Adrenal gland (tissue), 12 donors: ENCODE data around the gene TP53I13. TPM values are rescaled to one million over a fixed set of nuclear protein-coding genes. Genes with fewer than 3 reads are reported as not detected.
A peak's percentile ranks its signal among the peaks of the same experiment; 100 is the strongest.

Source experiments
- DNase-seq, 7 donors: peaks; one replicate each; pipeline ENCODE4 v3.0.0-alpha.2; 2019 to 2020
- H3K27ac ChIP-seq, 5 donors: fragments of 200-600 bp; sonication (generic) in 4 of 5; 1 replicate in 3 of 5; 2 replicates in 2 of 5; pipeline versions ENCODE4 v1.5.1 to v1.8.0; 2016 to 2020; ENCODE audit warnings: mild to moderate bottlenecking in 1 of 5
- H3K27me3 ChIP-seq: fragments of 200-600 bp; 2 replicates; pipeline ENCODE4 v1.8.0; 2021
- H3K36me3 ChIP-seq, 2 donors: fragments of 200-600 bp; replicated peaks in 1 of 2; 1 replicate in 1 of 2; 2 replicates in 1 of 2; pipeline versions ENCODE4 v1.5.1 to v1.8.0; 2018 to 2022
- H3K4me1 ChIP-seq, 2 donors: fragments of 200-600 bp; replicated peaks in 1 of 2; 1 replicate in 1 of 2; 2 replicates in 1 of 2; pipeline versions ENCODE4 v1.5.1 to v1.8.0; 2018 to 2021
- H3K4me3 ChIP-seq, 4 donors: fragments of 200-600 bp; sonication (generic) in 3 of 4; one replicate each; pipeline ENCODE4 v1.5.1; 2016 to 2018
- H3K9me3 ChIP-seq, 3 donors: fragments of 200-600 bp; sonication (generic) in 1 of 3; replicated peaks in 1 of 3; 1 replicate in 2 of 3; 2 replicates in 1 of 3; pipeline versions ENCODE4 v1.5.1 to v1.8.0; 2016 to 2021
- POLR2A ChIP-seq, 2 donors: fragments of 450-650 bp; IDR thresholded peaks; one replicate each; pipeline ENCODE4 v1.6.1; 2017; ENCODE audit warnings: antibody characterized with exemption in 2 of 2, mild to moderate bottlenecking in 2 of 2, moderate library complexity in 1 of 2
- WGBS, 4 donors: extraction: QIAGEN DNeasy Blood & Tissue Kit in 2 of 4; methylation state at CpG; one replicate each; pipeline versions ENCODE4 v1.1.5 to v1.1.7; 2013 to 2017; 5-methylcytosine and 5-hydroxymethylcytosine counted together
- intact Hi-C, 2 donors: fragments of 100-400 bp; cut with DNase I; formaldehyde crosslinking; loops; one replicate each; pipeline versions ENCODE4 v1.14.1 to v1.15.0; 2022 to 2023
- polyA plus RNA-seq, 3 donors: library from polyadenylated mRNA; stranded (reverse); fragments of 200-250 nt in 2 of 3; fragments of 350-450 nt in 1 of 3; fragmentation: Illumina TruSeq in 1 of 3; extraction: RNeasy Lipid Tissue Mini Kit (QIAGEN cat#74804) in 1 of 3; gene quantifications; one replicate each; pipeline ENCODE4 v1.2.3, GENCODE V29; 2013 to 2014
- total RNA-seq, 9 donors: library from RNA; depleted of rRNA in 4 of 9; stranded (reverse); fragments of >200 nt in 4 of 9; fragments of 120-200 nt in 1 of 9; fragmentation: NEBNext Ultra II Directional in 1 of 9; extraction: Animal tissue kit (Norgen Biotek cat#: 25700) in 1 of 9; gene quantifications; one replicate each; pipeline versions ENCODE4 v1.1.0 to v1.2.4, GENCODE V29; 2013 to 2023
- TF ChIP-seq, protein P1 (sequence below), 6 experiments: fragments of 450-650 bp in 4 of 6; fragments of 200-600 bp in 2 of 6; sonication (generic) in 1 of 6; IDR thresholded peaks; 1 replicate in 5 of 6; 2 replicates in 1 of 6; pipeline versions ENCODE4 v1.5.1 to v1.8.0; 2016 to 2021; ENCODE audit warnings: antibody characterized with exemption in 6 of 6, mild to moderate bottlenecking in 2 of 6, moderate library complexity in 1 of 6
- donor health status: healthy with polysubstance abuse.
- donor health status: Bipolar disorder and iron deficiency.
- donor health status: DM: yes; HTN: yes; CAD: no.
- donor health status: DM: no; HTN: no; CAD: no.
- donor health status: DM: no; HTN: no; CAD: no.
- donor health status: DM: yes; HTN: yes; CAD: no.

TP53I13 gene
- total and polyA plus RNA-seq, 12 donors: 4.2 to 163 (median 45.2) TPM

DNA sequence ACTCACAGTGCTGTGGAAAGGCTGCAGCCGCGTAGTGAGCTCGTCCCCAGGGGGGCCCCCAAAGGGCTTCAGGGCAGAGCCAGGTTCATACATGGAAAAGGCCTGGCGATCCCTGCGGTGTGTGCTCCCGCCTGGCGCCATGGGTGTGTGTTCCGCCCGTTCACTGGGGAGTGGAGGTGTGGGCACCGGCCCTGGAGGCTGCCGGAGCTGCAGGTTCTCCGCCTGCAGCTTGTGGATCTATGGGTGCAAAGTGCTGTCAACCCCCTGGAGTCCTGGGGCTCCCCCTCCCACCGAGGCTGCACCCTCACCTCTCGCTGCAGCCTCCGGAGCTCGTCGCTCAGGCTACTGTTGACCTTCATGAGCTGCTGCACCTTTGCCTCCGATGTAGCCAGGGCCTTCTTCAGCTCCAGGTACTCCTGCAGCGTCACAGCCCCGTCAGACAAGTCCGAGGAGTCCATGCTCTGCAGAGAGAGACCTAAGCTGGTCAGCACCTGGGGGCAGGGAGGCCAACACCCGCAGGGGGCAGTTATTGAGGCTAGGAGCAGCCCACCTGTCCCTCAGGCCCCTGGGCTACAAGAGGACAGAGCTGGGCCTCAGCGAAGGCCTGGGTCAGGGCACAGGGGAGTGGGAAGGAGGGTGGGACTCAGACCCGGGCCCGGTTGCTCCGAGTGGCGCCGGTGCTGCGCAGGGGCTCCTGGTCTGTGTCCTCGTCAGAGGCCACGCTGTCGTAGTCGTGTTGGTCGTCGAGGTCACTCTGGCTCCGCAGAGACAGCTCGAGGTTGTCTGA, 7.9 kb downstream of the TP53I13 start:
- H3K36me3 ChIP-seq: peaks cover 0 to 52% of the 10 kb centered on the region in 2 donors
- intact Hi-C loops: loop anchor here in 1 of 2 donors (5.0 kb wide), 1 partner anchor 36 kb away; no protein-coding TSS in a partner anchor
- TF ChIP-seq, protein P1, sequence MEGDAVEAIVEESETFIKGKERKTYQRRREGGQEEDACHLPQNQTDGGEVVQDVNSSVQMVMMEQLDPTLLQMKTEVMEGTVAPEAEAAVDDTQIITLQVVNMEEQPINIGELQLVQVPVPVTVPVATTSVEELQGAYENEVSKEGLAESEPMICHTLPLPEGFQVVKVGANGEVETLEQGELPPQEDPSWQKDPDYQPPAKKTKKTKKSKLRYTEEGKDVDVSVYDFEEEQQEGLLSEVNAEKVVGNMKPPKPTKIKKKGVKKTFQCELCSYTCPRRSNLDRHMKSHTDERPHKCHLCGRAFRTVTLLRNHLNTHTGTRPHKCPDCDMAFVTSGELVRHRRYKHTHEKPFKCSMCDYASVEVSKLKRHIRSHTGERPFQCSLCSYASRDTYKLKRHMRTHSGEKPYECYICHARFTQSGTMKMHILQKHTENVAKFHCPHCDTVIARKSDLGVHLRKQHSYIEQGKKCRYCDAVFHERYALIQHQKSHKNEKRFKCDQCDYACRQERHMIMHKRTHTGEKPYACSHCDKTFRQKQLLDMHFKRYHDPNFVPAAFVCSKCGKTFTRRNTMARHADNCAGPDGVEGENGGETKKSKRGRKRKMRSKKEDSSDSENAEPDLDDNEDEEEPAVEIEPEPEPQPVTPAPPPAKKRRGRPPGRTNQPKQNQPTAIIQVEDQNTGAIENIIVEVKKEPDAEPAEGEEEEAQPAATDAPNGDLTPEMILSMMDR (IDR thresholded peaks at IDR 0.05): no peak
- no peak for TF ChIP-seq POLR2A (IDR thresholded peaks at IDR 0.05)
- no peak overlapping the region for H3K27ac ChIP-seq
- DNase-seq: peak in 2 of 7 donors; percentile 15 to 17
- H3K27me3 ChIP-seq: no peaks in the 10 kb centered on the region
- no peak overlapping the region for H3K4me3 ChIP-seq
- 90 to 94% (median 92%) methylated on average over 13 to 37 of the region's 37 CpGs for WGBS, 4 donors
- H3K4me1 ChIP-seq: peaks cover 14 to 16% of the 10 kb centered on the region in 2 donors
- H3K9me3 ChIP-seq: no peaks in the 10 kb centered on the region

DNA sequence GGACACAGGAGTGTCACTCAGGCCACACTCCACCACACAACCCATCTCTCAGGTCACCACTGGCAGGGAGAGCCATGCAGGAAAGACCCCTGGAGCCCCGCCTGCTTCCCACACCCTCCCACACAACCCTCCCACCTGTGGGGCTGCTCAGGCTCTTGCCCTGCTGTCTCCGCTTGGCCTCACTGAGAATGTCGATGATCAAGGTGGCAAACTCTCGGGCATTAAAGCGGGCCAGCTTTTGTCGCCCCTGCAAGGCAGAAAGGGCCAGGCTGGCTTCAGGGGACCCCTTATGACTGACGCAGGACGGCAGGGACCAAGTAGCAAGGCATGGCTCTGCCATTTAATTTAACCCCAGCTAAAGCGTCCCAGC, 8.5 kb downstream of the TP53I13 start:
- H3K36me3 ChIP-seq: peaks cover 0 to 54% of the 10 kb centered on the region in 2 donors
- H3K27me3 ChIP-seq: no peaks in the 10 kb centered on the region
- peak overlapping the region in 1 of 5 donors; percentile 40 for H3K27ac ChIP-seq
- no peaks in the 10 kb centered on the region for H3K9me3 ChIP-seq
- H3K4me3 ChIP-seq: no peak overlapping the region
- H3K4me1 ChIP-seq: peaks cover 11 to 12% of the 10 kb centered on the region in 2 donors
- 95 to 100% (median 96%) methylated on average over 1 to 9 of the region's 9 CpGs for WGBS, 4 donors
- DNase-seq: peak in 1 of 7 donors; percentile 22
- TF ChIP-seq, protein P1 (IDR thresholded peaks at IDR 0.05): no peak
- TF ChIP-seq POLR2A (IDR thresholded peaks at IDR 0.05): no peak
- intact Hi-C loops: loop anchor here in 1 of 2 donors (5.0 kb wide), 1 partner anchor 35 kb away; no protein-coding TSS in a partner anchor

- H3K36me3 ChIP-seq: peaks cover 0 to 60% of the 10 kb centered on the region in 2 donors
- intact Hi-C loops: loop anchor here in 1 of 2 donors (5.0 kb wide), 1 partner anchor 35 kb away; no protein-coding TSS in a partner anchor
- H3K27ac ChIP-seq: peak overlapping the region in 1 of 5 donors; percentile 40
- H3K4me3 ChIP-seq: no peak overlapping the region
- TF ChIP-seq, protein P1 (IDR thresholded peaks at IDR 0.05): no peak
- TF ChIP-seq POLR2A (IDR thresholded peaks at IDR 0.05): no peak
- no peaks in the 10 kb centered on the region for H3K9me3 ChIP-seq
- peaks cover 5 to 6% of the 10 kb centered on the region in 2 donors for H3K4me1 ChIP-seq
- H3K27me3 ChIP-seq: no peaks in the 10 kb centered on the region
- DNase-seq: peak in 1 of 7 donors; percentile 21
- 64 to 81% (median 76%) methylated on average over 3 to 22 of the region's 22 CpGs for WGBS, 4 donors
Observed at GRCh38 chr17:29577385-29578211, 9.1 kb downstream of the TP53I13 start.
